ENCODE measurements around the gene CDK5RAP2.
"Not testable (repeated sequence)": the region's sequence is repeated elsewhere in the genome, so short reads cannot be mapped to it uniquely, and the experiment has no call there.

Gene CDK5RAP2

GRCh38 chr9:120513825-120514396, 66.1 kb downstream of the CDK5RAP2 start:
- DNase-seq (ENCODE audit: low read depth) = no peak

GRCh38 chr9:120510816-120511215, 69.2 kb downstream of the CDK5RAP2 start:
- no peak for DNase-seq (ENCODE audit: low read depth)

GRCh38 chr9:120507936-120508510, 71.9 kb downstream of the CDK5RAP2 start:
- no peak for DNase-seq (ENCODE audit: low read depth)

GRCh38 chr9:120505186-120505585, 74.8 kb downstream of the CDK5RAP2 start:
- no peak for DNase-seq (ENCODE audit: low read depth)

- no peak for DNase-seq (ENCODE audit: low read depth)
Observed at GRCh38 chr9:120500733-120501132, 79.2 kb downstream of the CDK5RAP2 start.

GRCh38 chr9:120497865-120498264, 82.1 kb downstream of the CDK5RAP2 start:
- not testable (repeated sequence) for DNase-seq (ENCODE audit: low read depth)

- not testable (repeated sequence) for DNase-seq (ENCODE audit: low read depth)
Observed at GRCh38 chr9:120496438-120496837, 83.5 kb downstream of the CDK5RAP2 start.

GRCh38 chr9:120490888-120491595, 88.9 kb downstream of the CDK5RAP2 start:
- no peak for DNase-seq (ENCODE audit: low read depth)

- no peak for DNase-seq (ENCODE audit: low read depth)
Observed at GRCh38 chr9:120486835-120487234, 93.1 kb downstream of the CDK5RAP2 start.

GRCh38 chr9:120486347-120486746, 93.6 kb downstream of the CDK5RAP2 start:
- no peak for DNase-seq (ENCODE audit: low read depth)

- DNase-seq (ENCODE audit: low read depth) = no peak
Observed at GRCh38 chr9:120485788-120486187, 94.2 kb downstream of the CDK5RAP2 start.

GRCh38 chr9:120484162-120484561, 95.8 kb downstream of the CDK5RAP2 start:
- no peak for DNase-seq (ENCODE audit: low read depth)

GRCh38 chr9:120482424-120483186, 97.4 kb downstream of the CDK5RAP2 start:
- no peak for DNase-seq (ENCODE audit: low read depth)

- no peak for DNase-seq (ENCODE audit: low read depth)
Observed at GRCh38 chr9:120481846-120482245, 98.1 kb downstream of the CDK5RAP2 start.

GRCh38 chr9:120481248-120481647, 98.7 kb downstream of the CDK5RAP2 start:
- DNase-seq (ENCODE audit: low read depth) = no peak

- DNase-seq (ENCODE audit: low read depth) = no peak
Observed at GRCh38 chr9:120480707-120481106, 99.3 kb downstream of the CDK5RAP2 start.

GRCh38 chr9:120478208-120478607, 101.8 kb downstream of the CDK5RAP2 start:
- peak; percentile 3 for DNase-seq (ENCODE audit: low read depth)

GRCh38 chr9:120477534-120478001, 102.4 kb downstream of the CDK5RAP2 start:
- peak; percentile 33 for DNase-seq (ENCODE audit: low read depth)

GRCh38 chr9:120475341-120475740, 104.6 kb downstream of the CDK5RAP2 start:
- no peak for DNase-seq (ENCODE audit: low read depth)

GRCh38 chr9:120474591-120475243, 105.2 kb downstream of the CDK5RAP2 start:
- no peak for DNase-seq (ENCODE audit: low read depth)

GRCh38 chr9:120473608-120474007, 106.4 kb downstream of the CDK5RAP2 start:
- DNase-seq (ENCODE audit: low read depth) = no peak

Data from HS-5 (cell line).